Measurements from ENCODE around the gene ZNF888. TPM values are rescaled to one million over a fixed set of nuclear protein-coding genes. Genes with fewer than 3 reads are reported as not detected.
"Not testable (repeated sequence)": the region's sequence is repeated elsewhere in the genome, so short reads cannot be mapped to it uniquely, and the experiment has no call there.

The ZNF888 gene
- total and polyA plus RNA-seq, 7 experiments from 2014 or later: 1.3 to 7.2 (median 4.1) TPM

DNA sequence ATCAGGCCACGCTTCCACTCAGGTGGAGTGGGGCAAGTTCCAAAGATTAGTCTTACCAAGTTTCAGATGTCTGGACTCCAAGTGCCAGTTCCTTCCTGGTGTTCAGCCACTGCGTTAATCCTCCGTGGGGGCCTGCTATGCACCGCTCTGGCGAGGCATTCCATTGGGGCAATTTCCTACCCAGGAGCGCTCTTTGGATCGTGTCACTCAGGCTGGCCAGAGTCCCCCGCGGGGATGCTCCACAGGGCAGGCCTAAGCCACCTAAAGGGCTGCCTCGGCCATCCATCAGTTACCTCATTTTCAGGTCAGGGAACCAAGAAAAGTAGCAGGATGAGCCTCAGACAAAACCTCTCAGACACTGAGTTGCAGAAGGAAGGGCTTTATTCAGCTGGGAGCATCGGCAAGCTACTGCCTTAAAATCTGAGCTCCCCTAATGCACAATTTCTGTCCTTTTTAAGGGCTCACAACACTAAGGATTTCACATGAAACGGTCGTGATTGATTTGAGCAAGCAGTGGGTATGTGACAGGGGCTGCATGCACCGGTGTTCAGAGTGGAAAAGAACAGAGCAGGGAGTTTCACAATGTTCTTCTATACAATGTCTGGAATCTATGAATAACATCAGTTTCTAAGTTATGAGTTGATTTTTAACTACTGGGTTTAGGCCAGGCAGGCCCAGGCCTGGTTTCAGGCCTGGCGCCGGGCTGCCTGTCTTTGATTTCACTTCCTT, 19.0 kb downstream of the ZNF888 start:
- CTCF ChIA-PET; H3K4me3 ChIP-seq (ENCODE audit: low read length); H3K36me3 ChIP-seq (ENCODE audit: control insufficient read depth in 2 of 3, insufficient read depth in 3 of 3, low read length in 3 of 3); H3K4me3 Mint-ChIP-seq; H3K4me1 ChIP-seq (ENCODE audit: control insufficient read depth in 2 of 2, insufficient read depth in 2 of 2, low read length in 2 of 2); ATAC-seq; H3K27ac Mint-ChIP-seq; H3K27me3 Mint-ChIP-seq; intact Hi-C loops (cut with micrococcal nuclease); H3K27me3 ChIP-seq (ENCODE audit: control insufficient read depth in 2 of 2, insufficient read depth in 2 of 2, low read length in 2 of 2); POLR2A ChIA-PET; H3K27ac ChIP-seq (ENCODE audit: low read depth, low read length); H3K4me1 Mint-ChIP-seq; DNase-seq: not testable (repeated sequence)
- H3K9me3 ChIP-seq (ENCODE audit: control insufficient read depth in 2 of 3, low read length in 3 of 3): peaks cover 0 to 15% (median 0%) of the 10 kb centered on the region in 3 experiments
- peaks cover 13 to 69% (median 36%) of the 10 kb centered on the region in 11 donors for H3K9me3 Mint-ChIP-seq
- H3K36me3 Mint-ChIP-seq: peaks cover 28 to 39% (median 34%) of the 10 kb centered on the region in 5 donors

DNA sequence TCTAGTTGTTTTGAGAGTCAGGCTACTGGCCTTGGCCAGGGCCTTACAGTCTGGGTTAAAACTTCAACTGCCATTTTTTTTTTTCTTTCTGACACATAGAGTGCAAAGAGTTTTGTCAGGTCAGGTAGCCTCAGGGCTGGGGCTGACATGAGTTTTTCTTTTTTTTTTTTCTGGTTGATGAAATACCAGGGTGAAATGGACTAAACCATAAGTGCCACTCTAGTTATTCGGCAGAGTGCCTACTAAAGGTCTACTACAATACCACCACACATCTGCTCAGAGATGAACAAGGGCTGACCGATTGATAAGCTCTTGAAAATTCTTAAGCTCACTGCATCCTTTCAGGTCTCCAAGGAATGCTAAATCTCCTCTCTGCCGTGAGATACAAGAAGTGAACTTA, 21.4 kb downstream of the ZNF888 start:
- intact Hi-C loops (cut with micrococcal nuclease): no loop called here
- peaks cover 4 to 18% (median 10%) of the 10 kb centered on the region in 7 donors for H3K4me1 Mint-ChIP-seq
- Histone ChIP-seq H3K4me1 (ENCODE audit: control insufficient read depth in 2 of 2, insufficient read depth in 2 of 2, low read length in 2 of 2) (peaks cover 4 to 5% of the 10 kb centered on the region in 2 donors), H3K27me3 (ENCODE audit: control insufficient read depth in 2 of 2, insufficient read depth in 2 of 2, low read length in 2 of 2) (no peaks in the 10 kb centered on the region), H3K4me3 (ENCODE audit: low read length) (no peak overlapping the region), H3K36me3 (ENCODE audit: control insufficient read depth in 2 of 3, insufficient read depth in 3 of 3, low read length in 3 of 3) (no peaks in the 10 kb centered on the region), H3K9me3 (ENCODE audit: control insufficient read depth in 2 of 3, low read length in 3 of 3) (peaks cover 0 to 10% (median 0%) of the 10 kb centered on the region in 3 experiments), H3K27ac (ENCODE audit: low read depth, low read length) (no peak overlapping the region)
- CTCF ChIA-PET: interaction anchor here (0.7 kb wide), 1 partner anchor 333 kb away, joined by 6 read pairs; no protein-coding TSS in a partner anchor
- DNase-seq (no peak), ATAC-seq (no peak)
- peaks cover 21 to 30% (median 25%) of the 10 kb centered on the region in 5 donors for H3K36me3 Mint-ChIP-seq
- POLR2A ChIA-PET: interaction anchor here (0.6 to 0.7 kb wide), 2 partner anchors 74 to 199 kb away, joined by 4 read pairs; no protein-coding TSS in a partner anchor
- no peak overlapping the region for H3K27ac Mint-ChIP-seq
- no peak overlapping the region for H3K4me3 Mint-ChIP-seq
- no peaks in the 10 kb centered on the region for H3K27me3 Mint-ChIP-seq
- H3K9me3 Mint-ChIP-seq: peaks cover 7 to 74% (median 27%) of the 10 kb centered on the region in 11 donors

DNA sequence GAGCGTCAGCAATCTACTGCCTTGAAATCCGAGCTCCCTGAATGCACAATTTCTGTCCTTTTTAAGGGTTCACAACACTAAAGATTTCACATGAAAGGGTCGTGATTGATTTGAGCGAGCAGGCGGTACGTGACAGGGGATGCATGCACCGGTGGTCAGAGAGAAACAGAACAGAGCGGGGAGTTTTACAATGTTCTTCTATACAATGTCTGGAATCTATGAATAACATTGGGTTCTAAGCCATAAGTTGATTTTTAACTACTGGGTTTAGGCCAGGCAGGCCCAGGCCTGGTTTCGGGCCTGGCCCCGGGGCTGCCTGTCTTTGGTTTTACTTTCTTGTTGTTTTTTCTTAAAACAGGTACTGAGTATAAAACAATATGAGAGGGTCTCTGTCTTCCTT, 24.6 kb downstream of the ZNF888 start:
- H3K4me3 ChIP-seq (ENCODE audit: low read length); POLR2A ChIA-PET; H3K27me3 Mint-ChIP-seq; H3K9me3 ChIP-seq (ENCODE audit: control insufficient read depth in 2 of 3, low read length in 3 of 3); H3K4me1 ChIP-seq (ENCODE audit: control insufficient read depth in 2 of 2, insufficient read depth in 2 of 2, low read length in 2 of 2); H3K27ac ChIP-seq (ENCODE audit: low read depth, low read length); H3K27me3 ChIP-seq (ENCODE audit: control insufficient read depth in 2 of 2, insufficient read depth in 2 of 2, low read length in 2 of 2); H3K36me3 ChIP-seq (ENCODE audit: control insufficient read depth in 2 of 3, insufficient read depth in 3 of 3, low read length in 3 of 3); DNase-seq; CTCF ChIA-PET; ATAC-seq: not testable (repeated sequence)
- Mint-ChIP-seq H3K4me3 (peak overlapping the region in 9 of 10 donors; percentile 56 to 96 (median 68)), H3K36me3 (peaks cover 12 to 29% (median 24%) of the 10 kb centered on the region in 5 donors), H3K9me3 (peaks cover 0 to 71% (median 12%) of the 10 kb centered on the region in 11 donors), H3K4me1 (peaks cover 5 to 28% (median 14%) of the 10 kb centered on the region in 7 donors), H3K27ac (peak overlapping the region in 2 of 9 donors; percentile 39 to 67)
- intact Hi-C loops (cut with micrococcal nuclease): loop anchor here in 1 of 2 donors (5.0 kb wide), 2 partner anchors 94 to 111 kb away; partner anchors contain the start of gene ZNF600

DNA sequence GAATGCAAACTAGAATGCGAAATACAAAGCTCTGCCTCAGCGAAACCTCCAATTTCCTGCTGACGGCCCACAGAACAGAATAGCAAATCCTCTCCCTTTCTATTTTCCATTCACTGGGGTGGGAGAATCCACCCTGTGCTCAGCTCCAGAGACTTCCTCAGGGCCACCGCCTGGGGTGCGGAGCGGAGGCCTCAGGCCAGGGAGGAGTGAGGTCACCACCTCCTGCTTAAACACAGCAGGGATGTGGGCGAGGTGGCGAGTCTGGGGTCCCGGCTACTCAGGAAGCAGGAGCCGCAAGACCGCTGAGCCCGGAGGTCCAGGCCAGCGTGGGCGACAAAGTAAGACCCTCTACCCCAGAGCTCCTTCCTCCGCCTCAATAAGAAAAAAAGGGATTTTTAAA, 25.1 kb downstream of the ZNF888 start:
- Mint-ChIP-seq H3K4me1 (peaks cover 5 to 28% (median 14%) of the 10 kb centered on the region in 7 donors), H3K36me3 (peaks cover 14 to 31% (median 24%) of the 10 kb centered on the region in 5 donors), H3K27ac (peak overlapping the region in 8 of 9 donors; percentile 19 to 94 (median 92)), H3K4me3 (peak overlapping the region; percentile 88 to 96 (median 92)), H3K9me3 (peaks cover 0 to 68% (median 11%) of the 10 kb centered on the region in 11 donors), H3K27me3 (no peaks in the 10 kb centered on the region)
- Histone ChIP-seq H3K4me1 (ENCODE audit: control insufficient read depth in 2 of 2, insufficient read depth in 2 of 2, low read length in 2 of 2) (peaks cover 4 to 5% of the 10 kb centered on the region in 2 donors), H3K27ac (ENCODE audit: low read depth, low read length) (peak overlapping the region; percentile 79), H3K4me3 (ENCODE audit: low read length) (peak overlapping the region; percentile 96), H3K36me3 (ENCODE audit: control insufficient read depth in 2 of 3, insufficient read depth in 3 of 3, low read length in 3 of 3) (peaks cover 0 to 5% (median 0%) of the 10 kb centered on the region in 3 experiments), H3K9me3 (ENCODE audit: control insufficient read depth in 2 of 3, low read length in 3 of 3) (no peaks in the 10 kb centered on the region), H3K27me3 (ENCODE audit: control insufficient read depth in 2 of 2, insufficient read depth in 2 of 2, low read length in 2 of 2) (no peaks in the 10 kb centered on the region)
- intact Hi-C loops (cut with micrococcal nuclease): loop anchor here in 1 of 2 donors (5.0 kb wide), 2 partner anchors 94 to 111 kb away; partner anchors contain the start of gene ZNF600
- no peak for ATAC-seq
- ChIA-PET CTCF (no interaction called here), POLR2A (interaction anchor here (0.9 to 1.4 kb wide), 2 partner anchors 203 to 261 kb away, joined by 3 to 4 read pairs; partner anchors contain the start of gene ZNF347)
- DNase-seq: no peak

DNA sequence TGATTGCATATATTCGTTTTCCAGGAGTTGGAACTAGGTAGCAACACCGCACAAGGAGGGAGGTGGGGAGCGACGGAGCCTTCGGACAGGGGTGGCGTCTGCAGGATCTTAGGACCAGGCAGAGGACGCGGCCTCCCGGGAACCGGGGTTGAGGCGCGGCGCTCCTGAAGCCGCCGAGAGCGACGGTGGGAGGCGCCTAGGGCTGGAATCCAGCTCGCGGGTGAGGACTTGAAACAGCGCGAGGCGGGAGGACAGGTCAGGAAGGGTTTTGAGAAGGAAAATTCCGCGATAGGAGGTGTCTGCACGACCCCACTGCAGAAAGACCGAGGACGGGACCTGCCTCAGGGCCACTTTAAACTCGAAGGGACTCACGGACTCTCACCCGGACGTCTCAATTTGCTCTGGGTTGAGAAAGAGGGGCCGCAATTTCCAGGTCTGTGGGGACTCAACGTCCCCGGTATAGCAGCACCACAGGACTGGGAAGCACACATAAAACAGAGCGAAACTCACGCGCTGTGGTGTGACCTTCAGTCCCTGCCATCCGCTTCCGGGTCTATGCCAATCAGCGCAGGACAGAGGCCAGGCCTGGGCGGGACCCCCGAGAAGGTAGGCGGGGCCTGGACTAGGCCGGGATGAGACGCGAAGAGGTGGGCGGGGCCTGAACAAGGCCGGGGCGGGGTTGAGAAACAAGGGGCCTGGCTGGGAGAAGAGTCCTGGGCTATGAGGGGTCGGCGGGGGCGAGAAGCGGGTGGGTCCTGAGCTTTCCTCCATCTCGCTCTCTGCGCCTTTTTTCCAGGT, 25.9 kb downstream of the ZNF888 start, which contains the start of gene ZNF320:
Gene ZNF320 (minus strand): TSS at position 498 of the 798 bp plus-strand sequence. CDS start 7,380 bp downstream, outside the sequence.
- Mint-ChIP-seq H3K36me3 (peaks cover 14 to 38% (median 31%) of the 10 kb centered on the region in 5 donors), H3K4me3 (peak within 1 kb of the TSS; percentile 88 to 96 (median 92)), H3K9me3 (peaks cover 0 to 76% (median 13%) of the 10 kb centered on the region in 11 donors), H3K27me3 (no peaks in the 10 kb centered on the region), H3K27ac (peak within 1 kb of the TSS; percentile 19 to 94 (median 93)), H3K4me1 (peaks cover 5 to 33% (median 17%) of the 10 kb centered on the region in 7 donors)
- peak within 1 kb of the TSS; percentile 96 for H3K4me3 ChIP-seq (ENCODE audit: low read length)
- H3K27me3 ChIP-seq (ENCODE audit: control insufficient read depth in 2 of 2, insufficient read depth in 2 of 2, low read length in 2 of 2): no peaks in the 10 kb centered on the region
- H3K4me1 ChIP-seq (ENCODE audit: control insufficient read depth in 2 of 2, insufficient read depth in 2 of 2, low read length in 2 of 2): peaks cover 4 to 5% of the 10 kb centered on the region in 2 donors
- peaks cover 0 to 5% (median 0%) of the 10 kb centered on the region in 3 experiments for H3K36me3 ChIP-seq (ENCODE audit: control insufficient read depth in 2 of 3, insufficient read depth in 3 of 3, low read length in 3 of 3)
- DNase-seq: peak; percentile 78 to 92 (median 89)
- H3K27ac ChIP-seq (ENCODE audit: low read depth, low read length): peak within 1 kb of the TSS; percentile 79
- ATAC-seq: peak; percentile 100
- intact Hi-C loops (cut with micrococcal nuclease): loop anchor here (1.0 to 5.0 kb wide), 13 partner anchors 25 to 534 kb away; partner anchors contain the start of genes ZNF160 (in 2 of the 2), ZNF816 (in 2 of the 2), ZNF83 (in 2 of the 2) and ZNF888 (in 2 of the 2)
- ChIA-PET CTCF (no interaction called here), POLR2A (interaction anchor here (0.6 to 1.4 kb wide), 3 partner anchors 204 to 298 kb away, joined by 3 to 4 read pairs (median 3); partner anchors contain the start of gene ZNF347)
- no peaks in the 10 kb centered on the region for H3K9me3 ChIP-seq (ENCODE audit: control insufficient read depth in 2 of 3, low read length in 3 of 3)
